Measurements from ENCODE around the gene PHKA2.

DNA sequence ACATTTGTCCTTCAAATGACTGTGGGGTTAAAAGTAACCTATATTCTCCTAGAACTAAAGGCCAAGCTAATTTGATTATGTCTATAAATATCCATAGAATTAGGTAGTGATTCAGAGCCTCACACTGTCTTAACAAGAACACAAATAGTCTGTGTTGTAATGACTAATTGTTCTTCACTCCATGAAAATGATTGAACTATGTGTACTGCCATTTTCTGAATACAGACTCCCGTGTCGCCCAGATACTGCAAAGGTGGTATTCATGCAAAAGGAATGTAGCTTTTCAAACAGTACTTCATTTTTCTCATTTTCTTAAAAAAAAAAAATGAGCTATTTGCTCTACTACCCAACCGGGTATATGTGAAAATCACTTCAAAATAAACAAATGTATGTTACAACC, 11.3 kb upstream of the PHKA2 start:
- TF ChIP-seq POLR2A (IDR thresholded peaks at IDR 0.05; ENCODE audit: low read depth, low read length): no peak
- no peak for TF ChIP-seq TAF1 (IDR thresholded peaks at IDR 0.05; ENCODE audit: borderline replicate concordance, low read depth, low read length)
- no peak for TF ChIP-seq POLR2AphosphoS5 (IDR thresholded peaks at IDR 0.05; ENCODE audit: low read depth, low read length)
